HEK293T (cell line): ENCODE data around the gene HS6ST2.

ENCODE experiments used
- CTCF ChIA-PET: fragments of 350-600 bp; formaldehyde crosslinking; extraction: SDS; loops from one replicate; lab custom pipeline; 2021; ENCODE audit warnings: antibody characterized with exemption, inconsistent platforms; lab: Yijun Ruan, JAX
- POLR2A ChIA-PET: fragments of 350-600 bp; formaldehyde crosslinking; extraction: SDS; loops from one replicate; lab custom pipeline; 2020; ENCODE audit warnings: antibody characterized with exemption, inconsistent platforms; lab: Yijun Ruan, JAX
- DNase-seq: peaks from one replicate; pipeline ENCODE4 v3.0.0; 2012; ENCODE audit warnings: mixed read lengths; ENCODE audit errors: extremely low spot score
- ARNT ChIP-seq: fragments of 450-650 bp; IDR thresholded peaks from 2 replicates; pipeline ENCODE4 v1.6.1; 2017; ENCODE audit warnings: mild to moderate bottlenecking
- BHLHE40 ChIP-seq: fragments of 450-650 bp; IDR thresholded peaks from 2 replicates; pipeline ENCODE4 v1.6.1; 2016; ENCODE audit warnings: mild to moderate bottlenecking, moderate library complexity, borderline replicate concordance
- CTBP1 ChIP-seq: fragments of 450-650 bp; IDR thresholded peaks from 2 replicates; pipeline ENCODE4 v1.6.1; 2016; ENCODE audit warnings: borderline replicate concordance
- ELF4 ChIP-seq: fragments of 450-650 bp; IDR thresholded peaks from 2 replicates; pipeline ENCODE4 v1.6.1; 2017; ENCODE audit warnings: antibody characterized with exemption
- FOXA1 ChIP-seq: fragments of 450-650 bp; IDR thresholded peaks from 2 replicates; pipeline ENCODE4 v1.6.1; 2016; ENCODE audit warnings: mild to moderate bottlenecking
- FOXK2 ChIP-seq: fragments of 450-650 bp; IDR thresholded peaks from 2 replicates; pipeline ENCODE4 v1.6.1; 2016; ENCODE audit warnings: mild to moderate bottlenecking
- FOXM1 ChIP-seq: fragments of 450-650 bp; IDR thresholded peaks from 2 replicates; pipeline ENCODE4 v1.6.1; 2017; ENCODE audit warnings: mild to moderate bottlenecking, borderline replicate concordance
- HDGF ChIP-seq: fragments of 450-650 bp; IDR thresholded peaks from 2 replicates; pipeline ENCODE4 v1.6.1; 2017; ENCODE audit warnings: antibody characterized with exemption, borderline replicate concordance
- L3MBTL2 ChIP-seq: fragments of 450-650 bp; conservative IDR thresholded peaks from 2 replicates; pipeline ENCODE4 v1.6.1; 2016; ENCODE audit warnings: mild to moderate bottlenecking
- LEF1 ChIP-seq: fragments of 450-650 bp; IDR thresholded peaks from 2 replicates; pipeline ENCODE4 v1.6.1; 2017; ENCODE audit warnings: mild to moderate bottlenecking, borderline replicate concordance
- NFRKB ChIP-seq: fragments of 450-650 bp; IDR thresholded peaks from 2 replicates; pipeline ENCODE4 v1.6.1; 2016; ENCODE audit warnings: mild to moderate bottlenecking, moderate library complexity
- SP1 ChIP-seq: fragments of 450-650 bp; IDR thresholded peaks from 2 replicates; pipeline ENCODE4 v1.6.1; 2017
- SUZ12 ChIP-seq: fragments of 450-650 bp; IDR thresholded peaks from 2 replicates; pipeline ENCODE4 v1.6.1; 2016; ENCODE audit warnings: mild to moderate bottlenecking
- TARDBP ChIP-seq: fragments of 450-650 bp; IDR thresholded peaks from 2 replicates; pipeline ENCODE4 v1.6.1; 2016
- ZNF384 ChIP-seq: fragments of 450-650 bp; IDR thresholded peaks from 2 replicates; pipeline ENCODE4 v1.6.1; 2016
- TF ChIP-seq, protein P1 (sequence below): fragments of 450-650 bp; IDR thresholded peaks from 2 replicates; pipeline ENCODE4 v1.6.1; 2016

Gene HS6ST2

DNA sequence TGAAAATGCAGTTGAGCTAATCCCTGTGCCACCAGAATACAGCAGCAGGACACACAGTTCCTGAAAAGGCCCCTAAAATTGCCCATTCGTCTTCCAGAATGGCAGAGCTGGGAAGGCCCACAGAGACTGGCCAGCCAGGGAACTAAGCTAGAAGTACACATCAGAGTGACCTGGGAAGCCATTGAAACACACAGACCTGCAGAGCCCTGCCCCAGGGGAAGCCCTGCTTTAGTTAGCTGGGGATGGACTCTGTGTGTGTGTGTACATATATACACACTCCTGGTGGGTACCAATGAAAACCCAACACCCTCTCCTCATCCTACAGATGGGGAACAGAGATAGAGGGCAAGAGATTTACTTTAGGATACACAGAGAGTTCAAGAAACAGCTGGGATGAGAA, 227.7 kb downstream of the HS6ST2 start:
- no peak for DNase-seq
- no peak for TF ChIP-seq L3MBTL2
- TF ChIP-seq TARDBP = no peak
- no peak for TF ChIP-seq ARNT
- TF ChIP-seq NFRKB = no peak
- TF ChIP-seq SP1 = no peak
- TF ChIP-seq ZNF384 = no peak
- TF ChIP-seq, protein P1, sequence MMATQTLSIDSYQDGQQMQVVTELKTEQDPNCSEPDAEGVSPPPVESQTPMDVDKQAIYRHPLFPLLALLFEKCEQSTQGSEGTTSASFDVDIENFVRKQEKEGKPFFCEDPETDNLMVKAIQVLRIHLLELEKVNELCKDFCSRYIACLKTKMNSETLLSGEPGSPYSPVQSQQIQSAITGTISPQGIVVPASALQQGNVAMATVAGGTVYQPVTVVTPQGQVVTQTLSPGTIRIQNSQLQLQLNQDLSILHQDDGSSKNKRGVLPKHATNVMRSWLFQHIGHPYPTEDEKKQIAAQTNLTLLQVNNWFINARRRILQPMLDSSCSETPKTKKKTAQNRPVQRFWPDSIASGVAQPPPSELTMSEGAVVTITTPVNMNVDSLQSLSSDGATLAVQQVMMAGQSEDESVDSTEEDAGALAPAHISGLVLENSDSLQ = no peak
- no peak for TF ChIP-seq HDGF
- TF ChIP-seq FOXK2 = no peak
- no peak for TF ChIP-seq FOXM1
- no peak for TF ChIP-seq ELF4
- TF ChIP-seq BHLHE40 = no peak
- no peak for TF ChIP-seq LEF1
- TF ChIP-seq CTBP1 = no peak
- TF ChIP-seq SUZ12 = no peak
- CTCF ChIA-PET = interaction anchor here (2.4 kb wide), 1 partner anchor 14 kb away, joined by 10 read pairs; no protein-coding TSS in a partner anchor
- POLR2A ChIA-PET = no interaction called here

DNA sequence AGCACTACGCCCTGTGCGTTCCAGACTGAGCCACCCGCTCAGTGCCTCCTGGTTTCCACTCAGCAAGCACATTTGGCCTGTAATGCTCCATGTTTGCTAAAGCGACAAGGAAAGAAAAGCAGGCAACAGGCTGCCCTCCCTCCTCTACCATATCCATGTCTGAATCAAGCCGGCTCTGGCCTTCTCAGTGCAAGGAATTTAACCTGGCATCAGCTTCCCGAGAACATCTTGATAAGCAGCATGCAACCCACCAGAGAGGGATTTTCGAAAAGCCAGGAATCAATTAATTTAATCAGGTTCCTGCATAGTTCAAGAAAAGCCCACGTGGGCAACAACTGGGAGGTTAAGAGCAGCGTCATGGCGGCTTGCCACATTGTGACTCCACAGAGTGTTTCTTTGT, 228.2 kb downstream of the HS6ST2 start:
- DNase-seq = no peak
- ChIA-PET CTCF (interaction anchor here (2.4 kb wide), 1 partner anchor 14 kb away, joined by 10 read pairs; no protein-coding TSS in a partner anchor), POLR2A (no interaction called here)
- no peak for TF ChIP-seq BHLHE40
- TF ChIP-seq ZNF384 = no peak

DNA sequence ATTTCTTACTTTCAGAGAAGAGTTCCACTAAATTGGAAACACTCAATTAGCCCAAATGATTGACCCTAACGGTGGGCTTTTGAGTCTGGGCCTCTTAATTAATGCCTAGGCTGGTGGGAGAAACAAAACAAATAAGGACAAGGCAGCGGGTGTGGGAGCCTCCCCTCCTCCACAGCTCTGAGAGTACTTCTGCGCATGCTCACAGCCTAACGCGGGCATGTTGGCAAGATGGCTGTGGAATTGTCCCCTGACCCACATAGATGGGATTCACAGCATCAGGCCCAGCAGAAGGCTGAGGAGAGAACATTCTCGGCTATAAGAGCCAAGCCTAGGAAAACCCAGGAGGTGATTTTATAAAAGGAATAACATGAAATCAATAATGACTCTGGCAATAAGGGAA, 230.1 kb downstream of the HS6ST2 start:
- no peak for TF ChIP-seq LEF1
- ChIA-PET POLR2A (no interaction called here), CTCF (no interaction called here)
- DNase-seq = no peak

DNA sequence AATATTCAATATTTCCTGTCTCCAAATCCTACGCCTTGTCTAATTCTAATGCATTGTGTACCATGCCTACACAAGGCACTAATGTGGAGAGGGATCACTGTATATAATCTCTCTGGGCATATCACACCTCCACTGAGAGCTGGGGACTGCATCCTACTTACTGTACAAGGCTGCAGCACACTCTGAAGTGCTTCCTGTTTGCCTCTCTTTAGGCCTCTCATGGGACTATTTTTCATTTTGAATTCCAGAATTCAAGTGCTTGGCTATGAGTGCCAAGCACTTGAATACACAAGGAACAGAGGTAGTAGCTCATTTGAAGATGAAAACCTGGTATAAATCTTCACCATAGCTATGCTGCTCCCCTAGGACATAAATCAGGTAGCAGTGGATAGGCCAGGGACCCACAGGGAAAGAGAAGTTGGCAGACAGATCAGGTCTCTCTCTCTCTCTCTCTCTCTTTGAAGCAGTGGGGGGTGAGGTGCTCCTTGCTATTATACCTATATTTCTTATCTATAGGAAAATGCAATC, 239.9 kb downstream of the HS6ST2 start:
- no peak for TF ChIP-seq TARDBP
- no peak for TF ChIP-seq SP1
- ChIA-PET CTCF (no interaction called here), POLR2A (no interaction called here)
- no peak for DNase-seq

DNA sequence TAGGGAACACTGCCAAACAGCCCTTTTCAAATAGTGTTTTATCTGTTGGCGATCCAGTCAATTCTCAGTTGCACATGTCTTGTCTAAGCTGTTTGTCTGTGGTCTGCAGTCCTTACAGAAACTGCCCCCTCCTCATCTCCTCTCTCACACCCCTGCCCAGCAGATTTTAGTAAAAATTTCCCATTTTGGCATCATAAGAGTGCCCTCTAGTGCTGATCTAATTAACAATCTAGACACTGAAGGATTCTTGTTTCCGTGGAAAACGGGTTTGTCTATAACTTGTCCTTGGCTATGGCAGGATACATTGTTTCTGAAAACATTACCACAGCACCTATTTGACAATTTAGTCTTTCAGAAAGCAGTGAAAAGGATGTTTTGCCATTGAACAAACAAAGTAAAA, 242.4 kb downstream of the HS6ST2 start:
- CTCF ChIA-PET = interaction anchor here (0.8 to 2.4 kb wide), 2 partner anchors 14 to 40 kb away, joined by 3 to 10 read pairs; no protein-coding TSS in a partner anchor
- DNase-seq = no peak
- POLR2A ChIA-PET = no interaction called here
- TF ChIP-seq ELF4 (no peak), SUZ12 (no peak), SP1 (no peak), TARDBP (no peak), L3MBTL2 (no peak), FOXM1 (no peak), NFRKB (no peak), CTBP1 (no peak)
- TF ChIP-seq, protein P1 = no peak

DNA sequence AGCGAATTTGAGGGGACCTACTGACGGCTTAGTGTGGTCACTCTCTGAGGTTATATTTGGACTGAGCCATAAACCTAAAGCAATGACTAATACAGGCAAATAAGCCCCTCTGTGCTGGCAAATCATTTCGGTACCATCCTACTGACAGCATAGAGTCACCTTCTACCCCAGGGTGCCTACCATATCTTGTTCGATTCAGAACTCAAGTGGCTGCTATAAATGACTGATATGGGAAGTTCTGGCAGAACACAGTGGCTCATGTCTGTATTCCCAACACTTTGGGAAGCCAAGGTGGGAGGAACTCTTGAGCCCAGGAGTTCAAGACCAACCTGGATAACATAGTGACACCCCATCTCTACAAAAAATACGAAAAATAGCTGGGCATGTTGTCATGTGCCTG, 243.5 kb downstream of the HS6ST2 start:
- no peak for TF ChIP-seq CTBP1
- TF ChIP-seq FOXM1 = no peak
- no peak for TF ChIP-seq HDGF
- POLR2A ChIA-PET = no interaction called here
- no peak for DNase-seq
- CTCF ChIA-PET = interaction anchor here (2.4 kb wide), 1 partner anchor 15 kb away, joined by 10 read pairs; no protein-coding TSS in a partner anchor

DNA sequence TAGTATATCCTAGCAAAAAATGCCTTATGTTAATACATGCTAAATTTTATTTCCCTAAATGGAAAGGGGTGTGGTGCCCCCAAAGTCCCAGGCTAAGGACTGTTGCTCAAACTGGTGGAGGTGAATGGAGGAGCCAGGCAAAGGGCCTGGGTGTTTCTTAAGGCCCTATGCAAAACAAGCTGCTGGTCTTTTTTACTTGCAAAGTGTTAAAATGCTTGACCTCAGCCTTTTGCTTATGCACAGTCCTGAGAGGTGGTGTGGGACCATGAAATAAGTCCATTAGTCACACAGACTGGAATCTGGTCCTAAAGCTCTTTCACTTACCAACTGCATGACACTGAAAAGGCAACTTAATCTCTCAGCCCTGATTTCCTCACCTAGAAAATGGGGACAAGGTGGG, 246.1 kb downstream of the HS6ST2 start:
- ChIA-PET POLR2A (no interaction called here), CTCF (interaction anchor here (0.6 kb wide), 1 partner anchor 28 kb away, joined by 7 read pairs; no protein-coding TSS in a partner anchor)
- TF ChIP-seq BHLHE40 (no peak), NFRKB (no peak)
- DNase-seq = no peak

DNA sequence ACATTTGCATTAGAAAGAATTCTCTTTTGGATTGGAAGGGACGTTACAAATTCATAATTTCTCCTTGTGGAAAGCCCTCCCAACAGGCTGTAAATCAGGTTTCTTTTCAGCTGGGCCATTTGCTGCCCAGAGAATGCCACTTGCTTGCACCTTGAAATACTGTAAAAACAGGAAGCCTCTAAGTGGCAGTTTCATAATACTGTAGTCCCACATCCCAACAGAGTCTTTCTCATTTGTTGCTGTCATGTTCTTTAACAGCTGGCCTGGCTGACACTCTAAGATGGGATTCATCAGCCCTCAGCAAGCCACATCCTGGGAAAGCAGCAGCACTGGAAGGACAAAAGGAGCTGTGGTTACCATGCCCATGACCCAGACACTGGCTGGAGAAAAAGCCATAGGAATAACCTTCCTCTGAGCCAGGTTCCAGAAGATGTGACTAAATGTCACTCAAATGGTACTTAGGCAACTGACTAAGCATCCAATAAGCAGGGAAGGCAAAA, 247.7 kb downstream of the HS6ST2 start:
- DNase-seq = no peak
- ChIA-PET POLR2A (no interaction called here), CTCF (no interaction called here)
- TF ChIP-seq CTBP1 (no peak), TARDBP (no peak), BHLHE40 (no peak), SP1 (no peak), ELF4 (no peak), SUZ12 (no peak), HDGF (no peak), FOXM1 (no peak), ZNF384 (no peak), L3MBTL2 (no peak), ARNT (no peak), FOXA1 (no peak), FOXK2 (no peak), NFRKB (no peak), LEF1 (no peak)
- TF ChIP-seq, protein P1 = no peak
